ENCODE results near the gene RNPS1. TPM values are rescaled to one million over a fixed set of nuclear protein-coding genes. Genes with fewer than 3 reads are reported as not detected.
A peak's percentile ranks its signal among the peaks of the same experiment; 100 is the strongest.

Gene RNPS1
- total and polyA plus RNA-seq, 2 donors (not counting 3 experiments of a cell fraction or from before 2014, with no cell fraction given): 206 to 209 TPM

DNA sequence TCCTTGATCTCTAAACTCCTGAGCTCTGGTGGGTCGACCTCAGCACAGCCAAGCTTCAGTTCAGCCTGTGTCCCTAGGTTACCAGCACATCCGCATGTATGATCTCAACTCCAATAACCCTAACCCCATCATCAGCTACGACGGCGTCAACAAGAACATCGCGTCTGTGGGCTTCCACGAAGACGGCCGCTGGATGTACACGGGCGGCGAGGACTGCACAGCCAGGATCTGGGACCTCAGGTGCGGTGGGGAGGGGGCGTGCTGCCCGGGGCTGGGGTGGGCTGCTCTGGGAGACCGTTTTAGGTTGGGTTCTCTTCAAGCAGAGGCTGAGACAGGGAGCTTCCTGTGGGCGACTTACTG is 61.5 kb downstream of the RNPS1 start:
- no peaks in the 10 kb centered on the region for H3K9me1 ChIP-seq (replicated peaks; ENCODE audit: control insufficient read depth, extremely low read depth, insufficient read depth, low read length)
- FAIRE-seq (no peak), DNase-seq (ENCODE audit: low read depth, low spot score) (no peak)
- no peak overlapping the region for H2AFZ ChIP-seq (ENCODE audit: low read depth, low read length)
- no TSS peak for BruUV-seq (replicated peaks)
- intact Hi-C loops (cut with micrococcal nuclease) (no loop called here), dilution Hi-C loops (cut with MboI; ENCODE audit: extremely low pct_ligation_motif_present, low sequenced_read_pairs) (no loop called here)
- ChIA-PET CTCF (interaction anchor here (1.0 kb wide), 1 partner anchor 50 kb away, joined by 3 read pairs; no protein-coding TSS in a partner anchor), POLR2A (no interaction called here)
- H3K27ac ChIP-seq (ENCODE audit: insufficient read depth, low read depth, low read length): no peak overlapping the region
- no peaks in the 10 kb centered on the region for H4K20me1 ChIP-seq (replicated peaks; ENCODE audit: control insufficient read depth, extremely low read depth, insufficient read depth, low read length)
- H3K36me3 ChIP-seq (ENCODE audit: control insufficient read depth in 2 of 2, extremely low read depth in 1 of 2, insufficient read depth in 2 of 2, low read length in 2 of 2): peaks cover 0 to 22% of the 10 kb centered on the region in 2 experiments
- peak overlapping the region in 1 of 3 experiments; percentile 91 for H3K4me3 ChIP-seq (replicated peaks in 1 of 3; ENCODE audit: insufficient read depth in 1 of 3, low read depth in 1 of 3, low read length in 3 of 3)
- H3K79me2 ChIP-seq (ENCODE audit: control insufficient read depth, insufficient read depth, low read length): peaks cover 7% of the 10 kb centered on the region
- no peak for TF ChIP-seq MAX (IDR thresholded peaks at IDR 0.05; ENCODE audit: insufficient read depth, insufficient read length)
- no peak for TF ChIP-seq MYC (IDR thresholded peaks at IDR 0.05; ENCODE audit: low read depth, low read length)
- no peaks in the 10 kb centered on the region for H3K9me3 ChIP-seq (replicated peaks; ENCODE audit: control insufficient read depth, insufficient read depth, low read length)
- H3K4me2 ChIP-seq (ENCODE audit: insufficient read depth, low read length): peak overlapping the region; percentile 72
- H3K9ac ChIP-seq (replicated peaks; ENCODE audit: extremely low read depth, insufficient read depth, low read length): no peak overlapping the region
- no peaks in the 10 kb centered on the region for H3K27me3 ChIP-seq (ENCODE audit: control insufficient read depth in 2 of 2, insufficient read depth in 2 of 2, low read length in 2 of 2)
- H3K4me1 ChIP-seq (ENCODE audit: control insufficient read depth, extremely low read depth, insufficient read depth, low read length): peaks cover 10% of the 10 kb centered on the region

DNA sequence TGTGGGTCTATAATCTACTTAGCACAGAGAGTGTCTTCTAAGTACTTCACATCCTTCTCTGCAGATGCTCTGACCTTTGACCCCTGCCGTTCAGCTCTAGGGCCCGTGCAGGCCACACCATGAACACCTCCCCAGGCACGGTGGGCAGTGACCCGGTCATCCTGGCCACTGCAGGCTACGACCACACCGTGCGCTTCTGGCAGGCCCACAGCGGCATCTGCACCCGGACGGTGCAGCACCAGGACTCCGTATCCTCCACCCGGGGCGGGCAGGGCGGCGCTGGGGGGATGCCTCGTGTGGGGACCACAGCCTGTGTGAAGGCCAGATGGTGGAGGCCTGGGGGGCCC is 62.0 kb downstream of the RNPS1 start:
- Histone ChIP-seq H3K27me3 (ENCODE audit: control insufficient read depth in 2 of 2, insufficient read depth in 2 of 2, low read length in 2 of 2) (no peaks in the 10 kb centered on the region), H3K79me2 (ENCODE audit: control insufficient read depth, insufficient read depth, low read length) (peaks cover 7% of the 10 kb centered on the region), H4K20me1 (replicated peaks; ENCODE audit: control insufficient read depth, extremely low read depth, insufficient read depth, low read length) (no peaks in the 10 kb centered on the region), H3K9me1 (replicated peaks; ENCODE audit: control insufficient read depth, extremely low read depth, insufficient read depth, low read length) (no peaks in the 10 kb centered on the region), H3K9ac (replicated peaks; ENCODE audit: extremely low read depth, insufficient read depth, low read length) (peak overlapping the region; percentile 88), H3K9me3 (replicated peaks; ENCODE audit: control insufficient read depth, insufficient read depth, low read length) (no peaks in the 10 kb centered on the region), H2AFZ (ENCODE audit: low read depth, low read length) (peak overlapping the region; percentile 61), H3K4me1 (ENCODE audit: control insufficient read depth, extremely low read depth, insufficient read depth, low read length) (peaks cover 10% of the 10 kb centered on the region), H3K4me3 (replicated peaks in 1 of 3; ENCODE audit: insufficient read depth in 1 of 3, low read depth in 1 of 3, low read length in 3 of 3) (peak overlapping the region; percentile 58 to 91 (median 73)), H3K4me2 (ENCODE audit: insufficient read depth, low read length) (peak overlapping the region; percentile 72), H3K27ac (ENCODE audit: insufficient read depth, low read depth, low read length) (no peak overlapping the region), H3K36me3 (ENCODE audit: control insufficient read depth in 2 of 2, extremely low read depth in 1 of 2, insufficient read depth in 2 of 2, low read length in 2 of 2) (peaks cover 0 to 22% of the 10 kb centered on the region in 2 experiments)
- ChIA-PET CTCF (interaction anchor here (1.0 kb wide), 1 partner anchor 49 kb away, joined by 3 read pairs; no protein-coding TSS in a partner anchor), POLR2A (interaction anchor here (1.3 kb wide), 1 partner anchor 51 kb away, joined by 5 read pairs; the partner anchor contains the start of gene TRAF7)
- intact Hi-C loops (cut with micrococcal nuclease) (loop anchor here (1.0 kb wide), 3 partner anchors 9 to 51 kb away; partner anchors contain the start of genes E4F1 and TRAF7), dilution Hi-C loops (cut with MboI; ENCODE audit: extremely low pct_ligation_motif_present, low sequenced_read_pairs) (no loop called here)
- BruUV-seq (replicated peaks): TSS peak; percentile 28
- DNase-seq (ENCODE audit: low read depth, low spot score) (no peak), FAIRE-seq (no peak)
- TF ChIP-seq POLR2AphosphoS5 (IDR thresholded peaks at IDR 0.05; ENCODE audit: insufficient read depth, low read depth, low read length): no peak
- TF ChIP-seq GATA2 (IDR thresholded peaks at IDR 0.05; ENCODE audit: insufficient read depth, insufficient read length, low read depth, low read length): no peak
- no peak for TF ChIP-seq MYC (IDR thresholded peaks at IDR 0.05; ENCODE audit: low read depth, low read length)
- no peak for TF ChIP-seq JUN (IDR thresholded peaks at IDR 0.05; ENCODE audit: borderline replicate concordance, insufficient read depth, insufficient read length, low read depth)
- no peak for TF ChIP-seq POLR2A (IDR thresholded peaks at IDR 0.05; ENCODE audit: low read depth, low read length)
- no peak for TF ChIP-seq EZH2 (IDR thresholded peaks at IDR 0.05; ENCODE audit: borderline replicate concordance, low read depth, low read length, severe bottlenecking)
- no peak for TF ChIP-seq FOS (IDR thresholded peaks at IDR 0.05; ENCODE audit: borderline replicate concordance, insufficient read depth, low read length)
- no peak for TF ChIP-seq MAX (IDR thresholded peaks at IDR 0.05; ENCODE audit: insufficient read depth, insufficient read length)
- no peak for TF ChIP-seq CTCF (IDR thresholded peaks at IDR 0.05; ENCODE audit: extremely low read depth in 1 of 2, insufficient read depth in 1 of 2, low read depth in 1 of 2, low read length in 2 of 2)

Data from endothelial cell of umbilical vein (primary cell).